Keratinocyte (primary cell): Measurements from ENCODE around the gene NDUFB8. TPM values are rescaled to one million over a fixed set of nuclear protein-coding genes. Genes with fewer than 3 reads are reported as not detected.

ENCODE experiments used
- DNase-seq: peaks from one replicate; pipeline ENCODE4 v3.0.0-alpha.2; 2011; ENCODE audit warnings: low read depth, missing footprints, low spot score
- FAIRE-seq: peaks from 2 replicates; lab custom pipeline; 2011; peaks lifted over from hg19 to GRCh38; lab: Jason Lieb, UNC
- H2AFZ ChIP-seq: 2 replicates; pipeline ENCODE4 v1.6.0; 2012; ENCODE audit warnings: low read length, control low read depth, inconsistent platforms; ENCODE audit not compliant: control insufficient read depth
- H3K27ac ChIP-seq: 2 replicates; pipeline ENCODE4 v1.5.1; 2011; ENCODE audit warnings: low read length; ENCODE audit not compliant: control insufficient read depth, insufficient read depth
- H3K27me3 ChIP-seq: 3 replicates; pipeline ENCODE4 v1.6.0; 2011; ENCODE audit warnings: low read length; ENCODE audit not compliant: control insufficient read depth, insufficient read depth; ENCODE audit errors: extremely low read depth
- H3K36me3 ChIP-seq, 2 experiments: 2 replicates in 1 of 2; 3 replicates in 1 of 2; pipeline ENCODE4 v1.5.1; 2011; ENCODE audit warnings: low read length in 2 of 2, mild to moderate bottlenecking in 1 of 2; ENCODE audit not compliant: control insufficient read depth in 2 of 2, insufficient read depth in 2 of 2; ENCODE audit errors: extremely low read depth in 1 of 2
- H3K4me1 ChIP-seq: 3 replicates; pipeline ENCODE4 v1.5.1; 2011; ENCODE audit warnings: low read length; ENCODE audit not compliant: control insufficient read depth, insufficient read depth; ENCODE audit errors: extremely low read depth
- H3K4me2 ChIP-seq: 3 replicates; pipeline ENCODE4 v1.6.0; 2011; ENCODE audit warnings: low read depth, low read length; ENCODE audit not compliant: control insufficient read depth, insufficient read depth; ENCODE audit errors: extremely low read depth
- H3K4me3 ChIP-seq, 3 experiments: fragments of 200-600 bp in 1 of 3; sonication (generic) in 1 of 3; 2 replicates in 2 of 3; 3 replicates in 1 of 3; pipeline ENCODE4 v1.5.1; 2011 to 2016; ENCODE audit warnings: low read length in 3 of 3, mild to moderate bottlenecking in 3 of 3, control low read depth in 2 of 3, inconsistent platforms in 1 of 3, low read depth in 1 of 3, mixed read lengths in 1 of 3, mixed run types in 1 of 3, moderate library complexity in 1 of 3; ENCODE audit not compliant: control insufficient read depth in 2 of 3, insufficient read depth in 2 of 3; ENCODE audit errors: extremely low read depth in 1 of 3
- H3K79me2 ChIP-seq: 2 replicates; pipeline ENCODE4 v1.6.0; 2012; ENCODE audit warnings: low read length; ENCODE audit not compliant: control insufficient read depth, insufficient read depth
- H3K9ac ChIP-seq: 3 replicates; pipeline ENCODE4 v1.6.0; 2011; ENCODE audit warnings: low read length; ENCODE audit not compliant: control insufficient read depth, insufficient read depth; ENCODE audit errors: extremely low read depth
- H3K9me1 ChIP-seq: 3 replicates; pipeline ENCODE4 v1.6.0; 2011; ENCODE audit warnings: low read length; ENCODE audit not compliant: control insufficient read depth, insufficient read depth; ENCODE audit errors: extremely low read depth
- H3K9me3 ChIP-seq: 2 replicates; pipeline ENCODE4 v1.5.1; 2012; ENCODE audit warnings: low read depth, low read length; ENCODE audit not compliant: control insufficient read depth
- H4K20me1 ChIP-seq: 3 replicates; pipeline ENCODE4 v1.6.0; 2011; ENCODE audit warnings: low read length; ENCODE audit not compliant: control insufficient read depth, insufficient read depth; ENCODE audit errors: extremely low read depth
- CTCF ChIP-seq, 3 experiments: IDR thresholded peaks in 1 of 3; conservative IDR thresholded peaks in 1 of 3; optimal IDR thresholded peaks in 1 of 3; 2 replicates in 2 of 3; 3 replicates in 1 of 3; pipeline versions ENCODE3 to v1.5.1; 2011; ENCODE audit warnings: low read length in 3 of 3, mild to moderate bottlenecking in 3 of 3, moderate library complexity in 2 of 3, control low read depth in 1 of 3, inconsistent platforms in 1 of 3; ENCODE audit not compliant: insufficient read depth in 2 of 3; ENCODE audit errors: extremely low read depth in 1 of 3
- EZH2 ChIP-seq: IDR thresholded peaks from one replicate; pipeline ENCODE4 v1.6.1; 2012; ENCODE audit warnings: inconsistent platforms, mild to moderate bottlenecking, low read length, moderate library complexity
- dilution Hi-C: fragments of 300-500 bp; cut with MboI; formaldehyde crosslinking; loops from one replicate; pipeline ENCODE4 v1.7.0; 2020; ENCODE audit warnings: low sequenced_read_pairs; ENCODE audit not compliant: extremely low pct_ligation_motif_present
- polyA plus RNA-seq, 5 experiments: library from polyadenylated mRNA; depleted of rRNA in 3 of 5; stranded (reverse) in 3 of 5; stranded (forward) in 1 of 5; unstranded in 1 of 5; fragments of >200 nt; gene quantifications; 1 replicate in 1 of 5; 2 replicates in 3 of 5; 3 replicates in 1 of 5; pipeline versions ENCODE4 v1.2.1 to v1.2.3, GENCODE V29; 2011 to 2012; ENCODE audit warnings: missing spikeins in 2 of 5, low read depth in 1 of 5, low replicate concordance in 1 of 5

NDUFB8 gene
- polyA plus RNA-seq, 1 donor (not counting 4 experiments of a cell fraction or from before 2014, with no cell fraction given) = 178 TPM

GRCh38 chr10:100485801-100486495 is 43.7 kb downstream of the NDUFB8 start:
- Histone ChIP-seq H3K4me3 (no peak overlapping the region), H3K27ac (no peak overlapping the region), H3K9me3 (no peaks in the 10 kb centered on the region), H4K20me1 (peaks cover 3% of the 10 kb centered on the region), H3K79me2 (no peaks in the 10 kb centered on the region), H3K27me3 (peaks cover 14% of the 10 kb centered on the region), H3K36me3 (peaks cover 3 to 8% of the 10 kb centered on the region in 2 experiments), H3K9me1 (no peaks in the 10 kb centered on the region), H3K4me2 (no peak overlapping the region), H2AFZ (no peak overlapping the region), H3K9ac (no peak overlapping the region), H3K4me1 (peaks cover 10% of the 10 kb centered on the region)
- dilution Hi-C loops = no loop called here
- FAIRE-seq (no peak), DNase-seq (no peak)
- no peak for TF ChIP-seq CTCF (optimal IDR thresholded peaks at IDR 0.05 in 1 of 3, IDR thresholded peaks at IDR 0.05 in 1 of 3, conservative IDR thresholded peaks at IDR 0.05 in 1 of 3; ENCODE audit: extremely low read depth in 1 of 3, insufficient read depth in 2 of 3, low read length in 3 of 3)
- TF ChIP-seq EZH2 = no peak

GRCh38 chr10:100485366-100485765 is 44.3 kb downstream of the NDUFB8 start:
- Histone ChIP-seq H3K9me1 (no peaks in the 10 kb centered on the region), H3K9me3 (no peaks in the 10 kb centered on the region), H3K27me3 (peaks cover 20% of the 10 kb centered on the region), H3K79me2 (no peaks in the 10 kb centered on the region), H4K20me1 (peaks cover 3% of the 10 kb centered on the region), H3K36me3 (peaks cover 3 to 7% of the 10 kb centered on the region in 2 experiments), H3K4me1 (peaks cover 10% of the 10 kb centered on the region), H3K9ac (no peak overlapping the region), H2AFZ (no peak overlapping the region), H3K4me2 (no peak overlapping the region), H3K27ac (no peak overlapping the region), H3K4me3 (no peak overlapping the region)
- dilution Hi-C loops = no loop called here
- FAIRE-seq (no peak), DNase-seq (no peak)
- TF ChIP-seq EZH2 (no peak), CTCF (optimal IDR thresholded peaks at IDR 0.05 in 1 of 3, IDR thresholded peaks at IDR 0.05 in 1 of 3, conservative IDR thresholded peaks at IDR 0.05 in 1 of 3; ENCODE audit: extremely low read depth in 1 of 3, insufficient read depth in 2 of 3, low read length in 3 of 3) (no peak)
